Stimulated activated naive B cell treated with anti-CD40 and anti-IgM and Interleukin-4, amounts not matched to agents 10 μg/mL and 1 μg/mL and 100 μg/mL, for 72 hours (primary cell): ENCODE results near the gene STARD13.
A peak's percentile ranks its signal among the peaks of the same experiment; 100 is the strongest.

ENCODE experiments used
- ATAC-seq, 2 donors: fragments of 150-1000 bp; cut with Tn5 transposase; replicated peaks; 2 replicates each; pipeline ENCODE4 v1.10.0; 2021; ENCODE audit warnings: moderate library complexity in 1 of 2
- DNase-seq: peaks from one replicate; pipeline ENCODE4 v3.0.0; 2021
- H3K27ac Mint-ChIP-seq: one replicate; pipeline ENCODE4 v1.8.0; 2022; ENCODE audit warnings: mild to moderate bottlenecking, mixed read lengths
- H3K27me3 Mint-ChIP-seq, 2 donors: one replicate each; pipeline ENCODE4 v1.8.0; 2022; ENCODE audit warnings: mixed read lengths in 2 of 2
- H3K36me3 Mint-ChIP-seq, 2 donors: one replicate each; pipeline ENCODE4 v1.8.0; 2022; ENCODE audit warnings: mixed read lengths in 2 of 2, mild to moderate bottlenecking in 1 of 2
- H3K4me1 Mint-ChIP-seq, 2 donors: one replicate each; pipeline ENCODE4 v1.8.0; 2022; ENCODE audit warnings: mixed read lengths in 2 of 2, mild to moderate bottlenecking in 1 of 2
- H3K4me3 Mint-ChIP-seq, 2 donors: one replicate each; pipeline ENCODE4 v1.8.0; 2022; ENCODE audit warnings: mild to moderate bottlenecking in 2 of 2, mixed read lengths in 2 of 2, moderate library complexity in 1 of 2
- H3K9me3 Mint-ChIP-seq, 2 donors: one replicate each; pipeline ENCODE4 v1.8.0; 2022; ENCODE audit warnings: mixed read lengths in 2 of 2, mild to moderate bottlenecking in 1 of 2

STARD13 gene

DNA sequence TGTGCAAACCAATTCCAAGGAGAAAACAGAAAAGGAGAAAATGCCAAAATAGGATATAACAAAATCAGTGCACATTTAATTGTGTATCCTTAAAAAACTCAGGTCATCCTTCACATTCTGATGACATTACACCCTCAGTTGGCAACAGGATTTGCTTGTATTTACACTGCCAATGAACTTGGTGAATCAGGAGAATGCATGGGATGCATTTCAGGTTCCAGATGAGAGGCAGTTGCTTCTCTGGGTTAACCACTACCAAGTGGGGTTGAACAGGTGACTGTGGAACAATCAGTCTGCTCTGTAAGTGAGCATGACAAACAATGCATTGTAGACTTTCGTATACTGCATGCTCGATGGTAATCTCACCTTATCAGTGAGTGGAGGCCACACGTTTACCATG, 79.1 kb downstream of the STARD13 start:
- Mint-ChIP-seq H3K27ac (no peak overlapping the region), H3K27me3 (peaks cover 4 to 24% of the 10 kb centered on the region in 2 donors), H3K4me3 (no peak overlapping the region), H3K4me1 (peaks cover 13 to 31% of the 10 kb centered on the region in 2 donors), H3K9me3 (peaks cover 4 to 6% of the 10 kb centered on the region in 2 donors), H3K36me3 (no peaks in the 10 kb centered on the region)
- DNase-seq (no peak), ATAC-seq (no peak)

DNA sequence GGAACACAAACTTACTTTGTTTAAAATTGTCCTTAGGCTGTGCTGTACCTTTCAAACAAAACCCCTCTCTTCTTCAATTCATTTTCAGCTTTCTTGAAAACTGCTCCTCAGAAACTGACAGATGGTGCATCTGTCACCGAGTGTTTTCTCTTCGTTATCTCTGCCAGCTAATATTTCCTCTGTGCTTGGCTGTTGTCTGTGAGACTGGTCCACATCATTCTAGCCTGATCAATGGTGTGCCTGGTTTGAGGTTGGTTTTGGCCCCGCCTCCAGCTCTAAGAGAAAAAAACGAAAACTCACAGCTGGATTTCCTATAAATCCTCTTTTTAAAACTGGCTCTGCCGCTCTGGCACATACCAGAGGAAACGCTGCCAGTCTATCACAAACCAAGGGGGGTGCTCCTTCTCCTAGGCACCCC, 79.7 kb downstream of the STARD13 start:
- Mint-ChIP-seq H3K4me3 (no peak overlapping the region), H3K27ac (no peak overlapping the region), H3K9me3 (peaks cover 4 to 6% of the 10 kb centered on the region in 2 donors), H3K27me3 (peaks cover 4 to 24% of the 10 kb centered on the region in 2 donors), H3K4me1 (peaks cover 13 to 31% of the 10 kb centered on the region in 2 donors), H3K36me3 (no peaks in the 10 kb centered on the region)
- peak in 1 of 2 donors; percentile 16 for ATAC-seq
- no peak for DNase-seq

DNA sequence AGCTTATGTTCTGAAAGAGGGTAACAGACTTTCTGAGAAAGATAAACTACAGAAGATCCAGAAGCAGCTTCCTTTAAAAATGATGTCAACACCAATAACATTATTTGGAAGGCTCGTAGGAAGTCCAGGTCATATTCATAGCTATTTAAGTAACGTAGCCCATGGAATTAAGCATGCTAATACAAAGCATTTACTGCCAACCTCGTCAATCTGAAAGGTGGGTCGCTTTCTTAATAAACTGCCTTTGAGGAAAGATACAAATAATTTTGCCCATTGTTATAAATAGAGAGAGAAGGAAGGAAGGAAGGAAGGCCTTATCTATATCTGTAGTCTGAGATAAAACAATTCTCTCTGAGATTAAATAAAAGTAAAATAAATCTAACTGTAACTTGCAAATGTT, 80.3 kb downstream of the STARD13 start:
- DNase-seq (no peak), ATAC-seq (no peak)
- Mint-ChIP-seq H3K9me3 (peaks cover 4 to 6% of the 10 kb centered on the region in 2 donors), H3K36me3 (no peaks in the 10 kb centered on the region), H3K4me3 (no peak overlapping the region), H3K27me3 (peaks cover 4 to 24% of the 10 kb centered on the region in 2 donors), H3K4me1 (peaks cover 13 to 31% of the 10 kb centered on the region in 2 donors), H3K27ac (no peak overlapping the region)

GRCh38 chr13:33204130-33204927, 81.2 kb downstream of the STARD13 start:
- Mint-ChIP-seq H3K36me3 (no peaks in the 10 kb centered on the region), H3K9me3 (peaks cover 4 to 6% of the 10 kb centered on the region in 2 donors), H3K27me3 (peaks cover 4 to 24% of the 10 kb centered on the region in 2 donors), H3K4me3 (peak overlapping the region in 1 of 2 donors; percentile 21), H3K4me1 (peaks cover 13 to 31% of the 10 kb centered on the region in 2 donors), H3K27ac (no peak overlapping the region)
- ATAC-seq = peak in 1 of 2 donors; percentile 21
- DNase-seq = no peak

DNA sequence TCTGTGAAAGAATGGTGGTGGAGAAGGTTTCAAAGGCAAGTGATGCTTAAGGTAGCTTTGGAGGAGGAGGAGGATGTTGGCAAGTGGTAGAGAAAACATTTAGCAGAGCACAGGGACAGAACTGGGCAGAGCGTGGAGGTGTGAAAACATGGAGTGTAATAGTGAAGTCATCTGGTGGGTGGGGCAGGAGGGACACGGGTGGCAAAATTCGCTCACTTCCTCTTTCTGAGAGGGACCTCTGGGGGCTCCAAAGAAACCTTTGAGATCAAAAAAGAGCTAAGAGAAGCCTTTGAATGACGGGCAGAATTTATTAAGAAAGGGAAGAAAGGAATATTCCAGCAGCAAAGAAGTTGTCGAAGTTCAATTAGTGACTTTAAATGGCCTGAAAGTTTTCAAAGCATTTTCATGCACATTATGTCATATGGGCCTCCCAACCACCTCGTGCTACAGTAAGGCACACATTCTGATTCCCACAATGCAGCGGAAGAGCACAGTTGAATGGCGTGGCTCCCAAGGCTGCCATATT, 82.8 kb downstream of the STARD13 start:
- no peaks in the 10 kb centered on the region for H3K36me3 Mint-ChIP-seq

GRCh38 chr13:33201659-33202058, 83.9 kb downstream of the STARD13 start:
- peaks cover 4 to 6% of the 10 kb centered on the region in 2 donors for H3K9me3 Mint-ChIP-seq
- peaks cover 11 to 19% of the 10 kb centered on the region in 2 donors for H3K4me1 Mint-ChIP-seq
- ATAC-seq = no peak
- H3K27me3 Mint-ChIP-seq = peaks cover 0 to 15% of the 10 kb centered on the region in 2 donors
- H3K27ac Mint-ChIP-seq = no peak overlapping the region
- H3K36me3 Mint-ChIP-seq = no peaks in the 10 kb centered on the region
- H3K4me3 Mint-ChIP-seq = no peak overlapping the region
- no peak for DNase-seq

More for the DNA sequence above, 82.8 kb downstream of the STARD13 start:
- H3K27ac Mint-ChIP-seq = no peak overlapping the region
- H3K4me1 Mint-ChIP-seq = peaks cover 13 to 27% of the 10 kb centered on the region in 2 donors
- H3K27me3 Mint-ChIP-seq = peaks cover 0 to 15% of the 10 kb centered on the region in 2 donors
- peak; percentile 50 to 67 for ATAC-seq
- H3K9me3 Mint-ChIP-seq = peaks cover 4 to 6% of the 10 kb centered on the region in 2 donors
- no peak for DNase-seq
- H3K4me3 Mint-ChIP-seq = no peak overlapping the region

- ATAC-seq (no peak), DNase-seq (no peak)
- peaks cover 0 to 10% of the 10 kb centered on the region in 2 donors for H3K27me3 Mint-ChIP-seq
- no peaks in the 10 kb centered on the region for H3K36me3 Mint-ChIP-seq
- peaks cover 4 to 6% of the 10 kb centered on the region in 2 donors for H3K9me3 Mint-ChIP-seq
- no peak overlapping the region for H3K27ac Mint-ChIP-seq
- peaks cover 11 to 13% of the 10 kb centered on the region in 2 donors for H3K4me1 Mint-ChIP-seq
- no peak overlapping the region for H3K4me3 Mint-ChIP-seq
Measured at GRCh38 chr13:33199289-33199850, 86.2 kb downstream of the STARD13 start.

- Mint-ChIP-seq H3K27ac (no peak overlapping the region), H3K4me1 (peaks cover 6 to 8% of the 10 kb centered on the region in 2 donors), H3K27me3 (peaks cover 0 to 4% of the 10 kb centered on the region in 2 donors), H3K4me3 (no peak overlapping the region), H3K9me3 (peaks cover 4% of the 10 kb centered on the region in 2 donors), H3K36me3 (no peaks in the 10 kb centered on the region)
- ATAC-seq = no peak
- no peak for DNase-seq
Measured at GRCh38 chr13:33197541-33197971, 88.0 kb downstream of the STARD13 start.

GRCh38 chr13:33196767-33197166, 88.8 kb downstream of the STARD13 start:
- H3K4me3 Mint-ChIP-seq = no peak overlapping the region
- H3K36me3 Mint-ChIP-seq = no peaks in the 10 kb centered on the region
- no peaks in the 10 kb centered on the region for H3K9me3 Mint-ChIP-seq
- H3K4me1 Mint-ChIP-seq = peaks cover 0 to 4% of the 10 kb centered on the region in 2 donors
- DNase-seq (no peak), ATAC-seq (no peak)
- H3K27ac Mint-ChIP-seq = no peak overlapping the region
- H3K27me3 Mint-ChIP-seq = no peaks in the 10 kb centered on the region

DNA sequence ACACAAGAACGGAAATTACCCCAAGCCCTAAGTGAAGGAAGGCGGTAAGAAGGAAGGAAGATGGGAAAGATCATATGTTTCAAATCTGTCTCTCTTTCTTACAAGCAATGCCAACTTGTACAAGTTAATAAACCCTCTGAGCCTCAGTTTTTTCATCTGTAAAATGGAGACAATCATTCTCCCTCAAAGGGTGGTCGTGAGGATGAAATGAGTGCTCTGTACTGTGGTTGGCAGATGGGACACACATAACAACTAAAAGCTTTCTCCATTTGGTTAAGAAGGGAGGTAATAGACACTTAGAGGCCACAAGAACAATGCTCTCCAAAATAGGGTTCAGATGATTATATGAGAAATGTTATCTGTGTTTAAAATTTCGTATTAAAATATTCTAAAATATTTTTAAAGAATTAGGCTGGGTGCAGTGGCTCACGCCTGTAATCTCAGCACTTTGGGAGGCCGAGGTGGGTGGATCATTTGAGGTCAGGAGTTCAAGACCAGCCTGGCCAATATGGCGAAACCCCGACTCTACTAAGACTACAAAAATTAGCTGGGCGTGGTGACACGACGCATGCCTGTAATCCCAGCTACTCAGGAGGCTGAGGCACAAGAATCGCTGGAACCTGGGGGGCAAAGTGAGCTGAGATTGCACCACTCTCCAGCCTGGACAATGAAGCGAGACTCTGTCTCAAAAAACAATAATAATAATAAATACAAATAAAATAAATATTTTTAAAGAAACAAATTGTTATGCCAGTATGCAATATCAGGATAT, 89.7 kb downstream of the STARD13 start:
- Mint-ChIP-seq H3K4me3 (no peak overlapping the region), H3K9me3 (no peaks in the 10 kb centered on the region), H3K27me3 (no peaks in the 10 kb centered on the region), H3K36me3 (no peaks in the 10 kb centered on the region), H3K4me1 (peaks cover 0 to 4% of the 10 kb centered on the region in 2 donors), H3K27ac (peak overlapping the region; percentile 59)
- no peak for ATAC-seq
- DNase-seq = no peak

- Mint-ChIP-seq H3K27ac (peak overlapping the region; percentile 59), H3K36me3 (no peaks in the 10 kb centered on the region), H3K4me1 (peaks cover 0 to 4% of the 10 kb centered on the region in 2 donors), H3K9me3 (no peaks in the 10 kb centered on the region), H3K27me3 (no peaks in the 10 kb centered on the region), H3K4me3 (no peak overlapping the region)
- peak; percentile 29 to 82 for ATAC-seq
- DNase-seq = peak; percentile 36
Measured at GRCh38 chr13:33194820-33195692, 90.5 kb downstream of the STARD13 start.

DNA sequence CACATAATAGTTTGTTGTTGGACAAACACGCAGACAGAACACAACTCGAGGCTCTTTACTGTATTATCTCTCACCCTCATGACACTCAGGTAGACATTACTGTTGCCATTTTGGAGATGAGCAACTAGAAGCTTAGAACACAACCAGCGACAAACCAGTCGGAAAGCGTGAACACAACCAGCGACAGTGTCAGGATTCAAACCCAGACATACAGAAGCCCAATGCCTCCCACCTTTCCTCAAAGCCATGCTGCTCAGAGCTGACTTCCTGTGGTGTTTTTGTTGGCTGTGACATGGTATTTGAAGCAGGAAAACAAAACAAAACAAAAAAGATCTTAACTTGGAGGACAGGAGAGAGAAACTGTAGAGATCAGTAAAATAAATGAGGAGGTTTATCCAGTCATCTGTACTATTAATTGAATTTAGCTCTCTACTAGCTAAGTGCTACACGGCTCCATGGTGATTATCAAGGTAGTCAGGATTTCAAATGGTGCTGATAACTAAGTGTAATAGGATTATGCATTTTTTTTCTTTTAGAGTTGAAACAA, 92.1 kb downstream of the STARD13 start:
- H3K4me1 Mint-ChIP-seq = peaks cover 0 to 4% of the 10 kb centered on the region in 2 donors
- ATAC-seq (no peak), DNase-seq (no peak)
- H3K27me3 Mint-ChIP-seq = peaks cover 0 to 3% of the 10 kb centered on the region in 2 donors
- H3K36me3 Mint-ChIP-seq = no peaks in the 10 kb centered on the region
- no peak overlapping the region for H3K4me3 Mint-ChIP-seq
- no peak overlapping the region for H3K27ac Mint-ChIP-seq
- no peaks in the 10 kb centered on the region for H3K9me3 Mint-ChIP-seq
